H1 (cell line): ENCODE results near the gene LHFPL2.

ENCODE experiments used
- BRCA1 ChIP-seq: IDR thresholded peaks from 2 replicates; pipeline ENCODE4 v1.6.1; 2012; ENCODE audit warnings: low read depth, low read length, improper control_type of control experiment
- CBX8 ChIP-seq: fragments of 300-800, 300-1000 bp; sonication (generic); IDR thresholded peaks from 2 replicates; pipeline ENCODE4 v1.7.1; 2016; ENCODE audit warnings: low read depth, low read length, borderline replicate concordance
- CHD2 ChIP-seq: IDR thresholded peaks from 2 replicates; pipeline ENCODE4 v1.6.1; 2012; ENCODE audit warnings: low read length, improper control_type of control experiment
- EP300 ChIP-seq, 2 experiments: IDR thresholded peaks; 1 replicate in 1 of 2; 2 replicates in 1 of 2; pipeline ENCODE4 v1.6.1; 2011 to 2012; ENCODE audit warnings: low read depth in 2 of 2, low read length in 2 of 2, mild to moderate bottlenecking in 2 of 2, borderline replicate concordance in 1 of 2, inconsistent platforms in 1 of 2, moderate library complexity in 1 of 2
- JUND ChIP-seq: IDR thresholded peaks from 2 replicates; pipeline ENCODE4 v1.6.1; 2011; ENCODE audit warnings: mild to moderate bottlenecking, improper control_type of control experiment, low read length
- KDM5A ChIP-seq: fragments of 200-600 bp; IDR thresholded peaks from 2 replicates; pipeline ENCODE4 v1.7.1; 2012; ENCODE audit warnings: mild to moderate bottlenecking, low read length, inconsistent platforms, mixed read lengths
- POLR2A ChIP-seq, 2 experiments: IDR thresholded peaks; 1 replicate in 1 of 2; 2 replicates in 1 of 2; pipeline ENCODE4 v1.6.1; 2011; ENCODE audit warnings: low read depth in 2 of 2, low read length in 2 of 2, mild to moderate bottlenecking in 2 of 2; ENCODE audit errors: control extremely low read depth in 1 of 2
- POLR2AphosphoS5 ChIP-seq: IDR thresholded peaks from 2 replicates; pipeline ENCODE4 v1.6.1; 2011; ENCODE audit warnings: low read depth, low read length
- RNF2 ChIP-seq: fragments of 200-900, 300-1000 bp; sonication (generic); IDR thresholded peaks from 2 replicates; pipeline ENCODE4 v1.7.1; 2016; ENCODE audit warnings: borderline replicate concordance, low read depth, mild to moderate bottlenecking, antibody characterized with exemption, low read length; ENCODE audit not compliant: poor library complexity, severe bottlenecking; ENCODE audit errors: missing control alignments
- SAP30 ChIP-seq: fragments of 300-600 bp; sonication (generic); IDR thresholded peaks from 2 replicates; pipeline ENCODE4 v1.7.1; 2012; ENCODE audit warnings: low read length, moderate library complexity, mild to moderate bottlenecking, inconsistent platforms; ENCODE audit not compliant: insufficient read depth, insufficient replicate concordance
- TBP ChIP-seq: IDR thresholded peaks from 2 replicates; pipeline ENCODE4 v1.6.1; 2011; ENCODE audit warnings: low read depth, low read length, improper control_type of control experiment
- YY1 ChIP-seq: IDR thresholded peaks from 2 replicates; pipeline ENCODE4 v1.6.1; 2011; ENCODE audit warnings: low read depth, mild to moderate bottlenecking, low read length
- ZNF274 ChIP-seq: IDR thresholded peaks from 2 replicates; pipeline ENCODE4 v1.7.0; 2012; ENCODE audit warnings: low read length, borderline replicate concordance; ENCODE audit errors: extremely low read depth
- TF ChIP-seq, protein P1 (sequence below), 3 experiments: IDR thresholded peaks; 1 replicate in 2 of 3; 2 replicates in 1 of 3; pipeline versions ENCODE4 v1.5.1 to v1.6.1; 2011; ENCODE audit warnings: low read length in 3 of 3, mild to moderate bottlenecking in 3 of 3, inconsistent platforms in 2 of 3, low read depth in 1 of 3, moderate library complexity in 1 of 3; ENCODE audit not compliant: insufficient read depth in 1 of 3; ENCODE audit errors: control extremely low read depth in 1 of 3

DNA sequence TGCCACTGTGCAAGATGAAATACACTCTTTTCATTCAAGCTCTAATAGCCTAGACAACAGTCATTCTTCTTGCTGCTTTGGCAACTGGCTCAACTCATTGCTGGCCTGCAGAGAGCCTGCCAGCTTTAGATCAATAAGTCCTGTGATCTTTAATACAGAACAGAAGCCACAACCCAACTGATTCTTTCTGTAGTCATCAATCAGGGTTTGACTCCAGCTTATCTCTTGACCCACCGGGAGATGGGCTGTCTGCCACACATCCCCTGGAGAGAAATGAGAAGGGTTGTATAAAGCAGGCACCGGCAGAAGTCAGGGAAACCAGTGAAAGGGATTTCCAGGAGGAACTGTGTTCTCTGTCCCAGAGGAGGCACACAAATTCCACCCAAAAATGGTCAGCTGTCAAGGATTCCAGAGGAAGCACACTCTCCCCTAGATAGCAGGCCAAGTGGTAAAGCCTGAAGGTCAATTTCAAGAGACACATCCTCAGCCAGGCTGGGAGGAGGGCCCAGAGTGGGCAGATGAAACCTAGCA, 24.5 kb downstream of the LHFPL2 start:
- TF ChIP-seq, protein P1, sequence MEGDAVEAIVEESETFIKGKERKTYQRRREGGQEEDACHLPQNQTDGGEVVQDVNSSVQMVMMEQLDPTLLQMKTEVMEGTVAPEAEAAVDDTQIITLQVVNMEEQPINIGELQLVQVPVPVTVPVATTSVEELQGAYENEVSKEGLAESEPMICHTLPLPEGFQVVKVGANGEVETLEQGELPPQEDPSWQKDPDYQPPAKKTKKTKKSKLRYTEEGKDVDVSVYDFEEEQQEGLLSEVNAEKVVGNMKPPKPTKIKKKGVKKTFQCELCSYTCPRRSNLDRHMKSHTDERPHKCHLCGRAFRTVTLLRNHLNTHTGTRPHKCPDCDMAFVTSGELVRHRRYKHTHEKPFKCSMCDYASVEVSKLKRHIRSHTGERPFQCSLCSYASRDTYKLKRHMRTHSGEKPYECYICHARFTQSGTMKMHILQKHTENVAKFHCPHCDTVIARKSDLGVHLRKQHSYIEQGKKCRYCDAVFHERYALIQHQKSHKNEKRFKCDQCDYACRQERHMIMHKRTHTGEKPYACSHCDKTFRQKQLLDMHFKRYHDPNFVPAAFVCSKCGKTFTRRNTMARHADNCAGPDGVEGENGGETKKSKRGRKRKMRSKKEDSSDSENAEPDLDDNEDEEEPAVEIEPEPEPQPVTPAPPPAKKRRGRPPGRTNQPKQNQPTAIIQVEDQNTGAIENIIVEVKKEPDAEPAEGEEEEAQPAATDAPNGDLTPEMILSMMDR (IDR thresholded peaks at IDR 0.05; ENCODE audit: control extremely low read depth in 1 of 3, insufficient read depth in 1 of 3, low read depth in 1 of 3, low read length in 3 of 3), result no peak
- TF ChIP-seq POLR2A (IDR thresholded peaks at IDR 0.05; ENCODE audit: control extremely low read depth in 1 of 2, low read depth in 2 of 2, low read length in 2 of 2), result no peak
- TF ChIP-seq CHD2, result no peak
- no peak for TF ChIP-seq POLR2AphosphoS5
- TF ChIP-seq KDM5A, result no peak
- TF ChIP-seq ZNF274, result no peak
- no peak for TF ChIP-seq TBP
- TF ChIP-seq CBX8, result no peak
- no peak for TF ChIP-seq EP300 (IDR thresholded peaks at IDR 0.05; ENCODE audit: borderline replicate concordance in 1 of 2, low read depth in 2 of 2, low read length in 2 of 2)
- no peak for TF ChIP-seq SAP30
- no peak for TF ChIP-seq JUND
- no peak for TF ChIP-seq RNF2
- TF ChIP-seq BRCA1, result no peak
- no peak for TF ChIP-seq YY1
